K562 (cell line): Measurements from ENCODE around the gene ATL1. TPM values are rescaled to one million over a fixed set of nuclear protein-coding genes. Genes with fewer than 3 reads are reported as not detected.

Experiments used
- ARID3B ChIP-seq: fragments of 250-450 bp; sonication (Bioruptor Pico); IDR thresholded peaks from 2 replicates; pipeline ENCODE4 v1.4.0; 2020; ENCODE audit warnings: borderline replicate concordance
- CEBPB ChIP-seq: fragments of 450-650 bp; IDR thresholded peaks from 2 replicates; pipeline ENCODE4 v1.6.1; 2016; ENCODE audit warnings: missing genetic modification characterization, missing compliant biosample characterization
- CEBPG ChIP-seq, 3 experiments: fragments of 200-800 bp in 1 of 3; sonication (Bioruptor generic) in 1 of 3; sonication (generic) in 1 of 3; formaldehyde crosslinking in 1 of 3; IDR thresholded peaks in 2 of 3; conservative IDR thresholded peaks in 1 of 3; 2 replicates each; pipeline versions ENCODE4 v1.6.1 to v1.8.0; 2016 to 2022; ENCODE audit warnings: missing compliant biosample characterization in 2 of 3, missing genetic modification characterization in 2 of 3, mild to moderate bottlenecking in 1 of 3, missing genetic modification reagents in 1 of 3
- MLLT1 ChIP-seq, 2 experiments: fragments of 450-650 bp; IDR thresholded peaks; 2 replicates each; pipeline ENCODE4 v1.6.1; 2016
- POLR2H ChIP-seq: IDR thresholded peaks from 2 replicates; pipeline ENCODE4 v1.6.1; 2016; ENCODE audit warnings: missing genetic modification characterization, low read depth, mild to moderate bottlenecking, control low read depth, missing compliant biosample characterization, moderate library complexity
- SUPT5H ChIP-seq: fragments of 450-650 bp; IDR thresholded peaks from 2 replicates; pipeline ENCODE4 v1.6.1; 2016
- polyA plus RNA-seq, 8 experiments: library from polyadenylated mRNA; depleted of rRNA in 4 of 8; stranded (reverse) in 5 of 8; unstranded in 3 of 8; fragments of >200 nt; fragmentation: Nextera tagmentation in 2 of 8; fragmentation: Illumina TruSeq in 1 of 8; extraction: Ambion mirVana in 2 of 8; extraction: Trizol in 1 of 8; gene quantifications; 2 replicates each; pipeline versions ENCODE4 v1.2.1 to v1.2.3, GENCODE V29; 2011 to 2014; ENCODE audit warnings: inconsistent platforms in 1 of 8, missing spikeins in 1 of 8
- total RNA-seq, 7 experiments: library from RNA; depleted of rRNA in 6 of 7; stranded (reverse); fragments of >200 nt in 6 of 7; fragmentation: Illumina TruSeq in 2 of 7; extraction: Trizol in 2 of 7; gene quantifications; 2 replicates each; pipeline versions ENCODE4 v1.2.1 to v1.2.3, GENCODE V29; 2011 to 2021; ENCODE audit warnings: low replicate concordance in 1 of 7
- TF ChIP-seq, protein P1 (sequence below): fragments of 200-400 bp; formaldehyde crosslinking; IDR thresholded peaks from 2 replicates; pipeline ENCODE4 v1.6.1; 2017; ENCODE audit warnings: mild to moderate bottlenecking, low read depth, low read length, moderate library complexity

Gene ATL1
- total and polyA plus RNA-seq, 9 of the 15 experiments (the other 6 are each of a cell fraction or from before 2014, with no cell fraction given): 0.04 to 0.16 (median 0.07) TPM; not detected in 4

DNA sequence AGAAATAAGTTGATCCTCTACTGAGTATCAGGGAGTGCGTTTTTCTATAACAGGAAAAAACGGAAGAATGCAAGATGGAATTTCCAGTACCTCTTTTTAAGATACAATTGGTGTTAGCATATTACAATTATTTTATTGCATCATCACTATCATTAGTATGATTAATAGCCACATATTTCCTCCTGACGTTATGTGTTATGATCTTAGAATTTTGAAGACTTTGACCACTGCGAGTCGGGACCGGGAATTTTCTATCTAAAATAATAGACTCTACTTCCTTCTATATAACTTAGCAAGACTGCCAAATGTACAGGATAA lies 108.8 kb downstream of the ATL1 start (continued):
- TF ChIP-seq ARID3B (CRISPR knock-in tag) (no peak), SUPT5H (peak; percentile 56), POLR2H (tag) (peak; percentile 13), CEBPG (CRISPR knock-in tag; IDR thresholded peaks at IDR 0.05) (no peak), CEBPG (tag; conservative IDR thresholded peaks at IDR 0.05 in 1 of 2, IDR thresholded peaks at IDR 0.05 in 1 of 2) (peak; percentile 82 to 95), MLLT1 (IDR thresholded peaks at IDR 0.05) (0 out of 4 replicates have a peak, but pooled peaks of 1 of the 2 experiments have one; percentile 2), CEBPB (peak; percentile 86)
- TF ChIP-seq, protein P1, sequence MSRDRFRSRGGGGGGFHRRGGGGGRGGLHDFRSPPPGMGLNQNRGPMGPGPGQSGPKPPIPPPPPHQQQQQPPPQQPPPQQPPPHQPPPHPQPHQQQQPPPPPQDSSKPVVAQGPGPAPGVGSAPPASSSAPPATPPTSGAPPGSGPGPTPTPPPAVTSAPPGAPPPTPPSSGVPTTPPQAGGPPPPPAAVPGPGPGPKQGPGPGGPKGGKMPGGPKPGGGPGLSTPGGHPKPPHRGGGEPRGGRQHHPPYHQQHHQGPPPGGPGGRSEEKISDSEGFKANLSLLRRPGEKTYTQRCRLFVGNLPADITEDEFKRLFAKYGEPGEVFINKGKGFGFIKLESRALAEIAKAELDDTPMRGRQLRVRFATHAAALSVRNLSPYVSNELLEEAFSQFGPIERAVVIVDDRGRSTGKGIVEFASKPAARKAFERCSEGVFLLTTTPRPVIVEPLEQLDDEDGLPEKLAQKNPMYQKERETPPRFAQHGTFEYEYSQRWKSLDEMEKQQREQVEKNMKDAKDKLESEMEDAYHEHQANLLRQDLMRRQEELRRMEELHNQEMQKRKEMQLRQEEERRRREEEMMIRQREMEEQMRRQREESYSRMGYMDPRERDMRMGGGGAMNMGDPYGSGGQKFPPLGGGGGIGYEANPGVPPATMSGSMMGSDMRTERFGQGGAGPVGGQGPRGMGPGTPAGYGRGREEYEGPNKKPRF: no peak
